Bronchial epithelial cell (primary cell): ENCODE measurements around the gene CDC26. TPM values are rescaled to one million over a fixed set of nuclear protein-coding genes. Genes with fewer than 3 reads are reported as not detected.
"Not testable (repeated sequence)": the region's sequence is repeated elsewhere in the genome, so short reads cannot be mapped to it uniquely, and the experiment has no call there.

ENCODE experiments used
- DNase-seq: peaks from one replicate; pipeline ENCODE4 v3.0.0-alpha.2; 2010; ENCODE audit warnings: low read depth
- FAIRE-seq: peaks from 2 replicates; lab custom pipeline; 2011; peaks lifted over from hg19 to GRCh38; lab: Jason Lieb, UNC
- H3K27me3 ChIP-seq: 2 replicates; pipeline ENCODE4 v1.5.1; 2011; ENCODE audit warnings: low read length; ENCODE audit not compliant: control insufficient read depth, insufficient read depth
- H3K36me3 ChIP-seq: 2 replicates; pipeline ENCODE4 v1.5.1; 2011; ENCODE audit warnings: low read length; ENCODE audit not compliant: control insufficient read depth, insufficient read depth
- H3K4me3 ChIP-seq: 2 replicates; pipeline ENCODE4 v1.5.1; 2011; ENCODE audit warnings: mild to moderate bottlenecking, low read depth, low read length, control low read depth
- CTCF ChIP-seq: IDR thresholded peaks from 2 replicates; pipeline ENCODE4 v1.5.1; 2011; ENCODE audit warnings: mild to moderate bottlenecking, moderate library complexity, low read length, control low read depth, inconsistent platforms; ENCODE audit not compliant: insufficient read depth, severe bottlenecking
- total RNA-seq: library from RNA; depleted of rRNA; stranded (reverse); fragments of >200 nt; gene quantifications from 2 replicates; pipeline ENCODE4 v1.2.1, GENCODE V29; 2014

The CDC26 gene
- total RNA-seq, 1 donor from 2014 or later: 24.7 TPM

GRCh38 chr9:113258282-113258681 is 17.1 kb downstream of the CDC26 start:
- TF ChIP-seq CTCF: no peak
- Histone ChIP-seq H3K27me3 (no peaks in the 10 kb centered on the region), H3K36me3 (peaks cover 5% of the 10 kb centered on the region), H3K4me3 (no peak overlapping the region)
- no peak for DNase-seq
- no peak for FAIRE-seq

GRCh38 chr9:113257863-113258262 is 17.5 kb downstream of the CDC26 start:
- Histone ChIP-seq H3K27me3 (no peaks in the 10 kb centered on the region), H3K4me3 (no peak overlapping the region), H3K36me3 (peaks cover 5% of the 10 kb centered on the region)
- TF ChIP-seq CTCF: no peak
- DNase-seq: no peak
- FAIRE-seq: no peak

GRCh38 chr9:113255438-113255837 is 19.9 kb downstream of the CDC26 start:
- no peaks in the 10 kb centered on the region for H3K27me3 ChIP-seq
- FAIRE-seq (no peak), DNase-seq (no peak)
- H3K36me3 ChIP-seq: peaks cover 5% of the 10 kb centered on the region
- no peak for TF ChIP-seq CTCF
- no peak overlapping the region for H3K4me3 ChIP-seq

- no peak for FAIRE-seq
- no peaks in the 10 kb centered on the region for H3K27me3 ChIP-seq
- DNase-seq: no peak
- no peak overlapping the region for H3K4me3 ChIP-seq
- TF ChIP-seq CTCF: no peak
- H3K36me3 ChIP-seq: peaks cover 2% of the 10 kb centered on the region
These were observed 20.4 kb downstream of the CDC26 start for GRCh38 chr9:113254991-113255390.

GRCh38 chr9:113250807-113251206 is 24.6 kb downstream of the CDC26 start:
- FAIRE-seq (no peak), DNase-seq (no peak)

GRCh38 chr9:113249661-113250060 is 25.7 kb downstream of the CDC26 start:
- not testable (repeated sequence) for FAIRE-seq, DNase-seq, H3K36me3 ChIP-seq, H3K4me3 ChIP-seq, H3K27me3 ChIP-seq

More at GRCh38 chr9:113250807-113251206, 24.6 kb downstream of the CDC26 start:
- H3K27me3 ChIP-seq: no peaks in the 10 kb centered on the region
- no peaks in the 10 kb centered on the region for H3K36me3 ChIP-seq
- TF ChIP-seq CTCF: no peak
- no peak overlapping the region for H3K4me3 ChIP-seq
